Gastroesophageal sphincter (tissue), 4 donors: ENCODE measurements around the gene PLEKHM2. TPM values are rescaled to one million over a fixed set of nuclear protein-coding genes. Genes with fewer than 3 reads are reported as not detected.
A peak's percentile ranks its signal among the peaks of the same experiment; 100 is the strongest.

Experiments
- ATAC-seq: fragments of 150-250 bp; one replicate; pipeline ENCODE4 v1.9.1; 2016; ENCODE audit warnings: mild to moderate bottlenecking, moderate library complexity
- H3K27ac ChIP-seq, 4 donors: fragments of 200-600 bp; sonication (generic) in 3 of 4; 1 replicate in 3 of 4; 2 replicates in 1 of 4; pipeline ENCODE4 v1.5.1; 2016 to 2019
- H3K27me3 ChIP-seq: fragments of 200-600 bp; sonication (generic); one replicate; pipeline ENCODE4 v1.5.1; 2019
- H3K36me3 ChIP-seq, 2 donors: fragments of 200-600 bp; sonication (generic); one replicate each; pipeline ENCODE4 v1.5.1; 2019; ENCODE audit warnings: control low read depth in 1 of 2
- H3K4me1 ChIP-seq, 3 donors: fragments of 200-600 bp; sonication (generic); 1 replicate in 2 of 3; 2 replicates in 1 of 3; pipeline ENCODE4 v1.5.1; 2016 to 2019; ENCODE audit warnings: control low read depth in 2 of 3
- H3K4me3 ChIP-seq, 2 donors: fragments of 200-600 bp; sonication (generic); one replicate each; pipeline ENCODE4 v1.5.1; 2019; ENCODE audit warnings: mild to moderate bottlenecking in 1 of 2, moderate library complexity in 1 of 2
- H3K9me3 ChIP-seq, 3 donors: fragments of 200-600 bp; sonication (generic); one replicate each; pipeline ENCODE4 v1.5.1; 2017 to 2019; ENCODE audit warnings: control low read depth in 2 of 3
- CTCF ChIP-seq, 4 experiments: fragments of 200-600 bp in 2 of 4; fragments of 450-650 bp in 2 of 4; sonication (generic) in 1 of 4; IDR thresholded peaks; one replicate each; pipeline ENCODE4 v1.5.1; 2017 to 2019; ENCODE audit warnings: antibody characterized with exemption in 4 of 4, mild to moderate bottlenecking in 2 of 4, moderate library complexity in 2 of 4
- EP300 ChIP-seq: sonication (generic); formaldehyde crosslinking; IDR thresholded peaks from one replicate; pipeline ENCODE4 v1.6.1; 2017; ENCODE audit warnings: antibody characterized with exemption, mild to moderate bottlenecking
- POLR2A ChIP-seq, 2 donors: fragments of 450-650 bp; IDR thresholded peaks; one replicate each; pipeline ENCODE4 v1.6.1; 2017; ENCODE audit warnings: antibody characterized with exemption in 2 of 2, mild to moderate bottlenecking in 2 of 2, moderate library complexity in 1 of 2
- POLR2AphosphoS5 ChIP-seq: sonication (generic); formaldehyde crosslinking; IDR thresholded peaks from one replicate; pipeline ENCODE4 v1.6.1; 2017; ENCODE audit warnings: antibody characterized with exemption
- WGBS, 2 donors: methylation state at CpG; one replicate each; pipeline ENCODE4 v1.1.5; 2018; ENCODE audit warnings: low coverage in 1 of 2; 5-methylcytosine and 5-hydroxymethylcytosine counted together
- total RNA-seq, 4 donors: library from RNA; depleted of rRNA; stranded (reverse); fragments of >200 nt; gene quantifications; one replicate each; pipeline ENCODE4 v1.1.0, GENCODE V29; 2016

PLEKHM2 gene, protein sequence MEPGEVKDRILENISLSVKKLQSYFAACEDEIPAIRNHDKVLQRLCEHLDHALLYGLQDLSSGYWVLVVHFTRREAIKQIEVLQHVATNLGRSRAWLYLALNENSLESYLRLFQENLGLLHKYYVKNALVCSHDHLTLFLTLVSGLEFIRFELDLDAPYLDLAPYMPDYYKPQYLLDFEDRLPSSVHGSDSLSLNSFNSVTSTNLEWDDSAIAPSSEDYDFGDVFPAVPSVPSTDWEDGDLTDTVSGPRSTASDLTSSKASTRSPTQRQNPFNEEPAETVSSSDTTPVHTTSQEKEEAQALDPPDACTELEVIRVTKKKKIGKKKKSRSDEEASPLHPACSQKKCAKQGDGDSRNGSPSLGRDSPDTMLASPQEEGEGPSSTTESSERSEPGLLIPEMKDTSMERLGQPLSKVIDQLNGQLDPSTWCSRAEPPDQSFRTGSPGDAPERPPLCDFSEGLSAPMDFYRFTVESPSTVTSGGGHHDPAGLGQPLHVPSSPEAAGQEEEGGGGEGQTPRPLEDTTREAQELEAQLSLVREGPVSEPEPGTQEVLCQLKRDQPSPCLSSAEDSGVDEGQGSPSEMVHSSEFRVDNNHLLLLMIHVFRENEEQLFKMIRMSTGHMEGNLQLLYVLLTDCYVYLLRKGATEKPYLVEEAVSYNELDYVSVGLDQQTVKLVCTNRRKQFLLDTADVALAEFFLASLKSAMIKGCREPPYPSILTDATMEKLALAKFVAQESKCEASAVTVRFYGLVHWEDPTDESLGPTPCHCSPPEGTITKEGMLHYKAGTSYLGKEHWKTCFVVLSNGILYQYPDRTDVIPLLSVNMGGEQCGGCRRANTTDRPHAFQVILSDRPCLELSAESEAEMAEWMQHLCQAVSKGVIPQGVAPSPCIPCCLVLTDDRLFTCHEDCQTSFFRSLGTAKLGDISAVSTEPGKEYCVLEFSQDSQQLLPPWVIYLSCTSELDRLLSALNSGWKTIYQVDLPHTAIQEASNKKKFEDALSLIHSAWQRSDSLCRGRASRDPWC
- 10 to 100 TPM; 32.1 to 65.2 (median 41.8) TPM for total RNA-seq

- Histone ChIP-seq H3K4me3 (peak within 1 kb of the TSS; percentile 93 to 96), H3K27me3 (no peaks in the 10 kb centered on the region), H3K27ac (peak within 1 kb of the TSS; percentile 84 to 99 (median 96)), H3K36me3 (no peaks in the 10 kb centered on the region), H3K4me1 (peaks cover 0 to 44% (median 3%) of the 10 kb centered on the region in 3 donors), H3K9me3 (no peaks in the 10 kb centered on the region)
- peak; percentile 75 for ATAC-seq
- no CpG with 5 or more reads among the region's 52 CpGs for WGBS, 2 donors
- TF ChIP-seq EP300 (no peak), POLR2A (IDR thresholded peaks at IDR 0.05) (peak; percentile 57 to 63), POLR2AphosphoS5 (no peak), CTCF (IDR thresholded peaks at IDR 0.05) (no peak)
These were observed at the start of gene PLEKHM2 for GRCh38 chr1:15684042-15684461. TSS of gene PLEKHM2 (plus strand) at chr1:15684320. CDS start at chr1:15684559, 239 bp downstream.

GRCh38 chr1:15636436-15636835 lies 47.7 kb upstream of the PLEKHM2 start:
- no peak for ATAC-seq

DNA sequence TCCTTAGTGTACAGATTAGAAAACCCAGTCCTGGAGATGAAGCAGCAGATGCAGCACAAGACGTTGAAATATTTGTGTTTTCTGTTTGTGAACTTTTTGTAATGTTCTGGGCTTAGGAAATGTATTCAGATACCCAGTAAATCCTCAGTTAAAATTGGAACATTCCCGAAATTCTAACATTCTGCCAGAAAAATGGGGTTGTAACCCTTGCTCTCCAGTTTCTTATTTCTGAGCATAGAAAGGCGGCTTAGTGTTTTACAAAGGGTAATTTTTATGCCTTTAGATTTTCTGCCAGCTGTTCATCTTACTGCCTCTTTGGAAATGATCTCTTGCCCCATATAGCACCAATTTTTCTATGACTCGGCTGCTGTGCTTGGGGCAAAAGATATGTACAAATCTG lies 46.3 kb upstream of the PLEKHM2 start:
- H3K4me1 ChIP-seq = no peaks in the 10 kb centered on the region
- no peak for ATAC-seq
- H3K9me3 ChIP-seq = no peaks in the 10 kb centered on the region
- TF ChIP-seq CTCF (IDR thresholded peaks at IDR 0.05) (no peak), EP300 (no peak), POLR2AphosphoS5 (no peak), POLR2A (IDR thresholded peaks at IDR 0.05) (no peak)
- no peaks in the 10 kb centered on the region for H3K27me3 ChIP-seq
- no peak overlapping the region for H3K27ac ChIP-seq
- peaks cover 3 to 98% of the 10 kb centered on the region in 2 donors for H3K36me3 ChIP-seq
- H3K4me3 ChIP-seq = no peak overlapping the region
- 69% methylated on average over 4 of the region's 4 CpGs for WGBS, 2 donors

More at GRCh38 chr1:15636436-15636835, 47.7 kb upstream of the PLEKHM2 start:
- Histone ChIP-seq H3K27me3 (no peaks in the 10 kb centered on the region), H3K4me1 (no peaks in the 10 kb centered on the region), H3K27ac (no peak overlapping the region), H3K4me3 (no peak overlapping the region), H3K36me3 (peaks cover 3 to 100% of the 10 kb centered on the region in 2 donors), H3K9me3 (no peaks in the 10 kb centered on the region)
- TF ChIP-seq POLR2AphosphoS5 (no peak), CTCF (IDR thresholded peaks at IDR 0.05) (no peak), POLR2A (IDR thresholded peaks at IDR 0.05) (no peak), EP300 (no peak)
- WGBS, 2 donors = 93% methylated on average over 4 of the region's 4 CpGs; no CpG with 5 or more reads in 1 of the 2 donors

DNA sequence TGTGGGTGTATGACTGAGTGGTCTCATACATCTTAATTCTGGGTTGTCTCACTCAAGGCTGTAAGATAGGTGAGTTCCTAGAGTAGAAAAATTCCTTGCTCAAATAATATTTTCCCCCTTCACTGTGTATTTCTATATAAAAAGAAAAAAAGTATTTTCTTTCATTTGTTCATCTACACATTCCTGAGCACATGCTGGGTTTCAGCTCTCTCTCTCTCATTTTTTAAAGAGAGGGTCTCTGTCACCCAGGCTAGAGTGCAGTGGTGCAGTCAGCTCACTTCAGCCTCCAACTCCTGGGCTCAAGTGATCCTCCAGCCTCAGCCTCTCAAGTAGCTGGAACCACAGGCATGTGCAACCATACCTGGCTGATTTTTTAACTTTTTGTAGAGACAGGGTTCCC lies 44.9 kb upstream of the PLEKHM2 start:
- no peak for ATAC-seq
- Histone ChIP-seq H3K36me3 (peaks cover 3 to 98% of the 10 kb centered on the region in 2 donors), H3K27ac (no peak overlapping the region), H3K27me3 (no peaks in the 10 kb centered on the region), H3K9me3 (no peaks in the 10 kb centered on the region), H3K4me1 (no peaks in the 10 kb centered on the region), H3K4me3 (no peak overlapping the region)
- no peak for TF ChIP-seq EP300

- no peak for TF ChIP-seq POLR2AphosphoS5
- no peak for TF ChIP-seq CTCF (IDR thresholded peaks at IDR 0.05)
- no peak for TF ChIP-seq EP300
- no peak for TF ChIP-seq POLR2A (IDR thresholded peaks at IDR 0.05)
- no peak overlapping the region for H3K4me3 ChIP-seq
- peaks cover 3 to 98% of the 10 kb centered on the region in 2 donors for H3K36me3 ChIP-seq
- H3K4me1 ChIP-seq = no peaks in the 10 kb centered on the region
- no peak for ATAC-seq
- 92 to 96% methylated on average over 2 to 4 of the region's 4 CpGs for WGBS, 2 donors
- H3K27ac ChIP-seq = no peak overlapping the region
- no peaks in the 10 kb centered on the region for H3K9me3 ChIP-seq
- H3K27me3 ChIP-seq = no peaks in the 10 kb centered on the region
These were observed 44.2 kb upstream of the PLEKHM2 start for GRCh38 chr1:15639931-15640330.
